Activated T-cell treated with anti-CD3 and anti-CD28 coated beads, Interleukin-2, amount 50 U/mL, for 72 hours (primary cell): ENCODE measurements around the gene OTOP3. TPM values are rescaled to one million over a fixed set of nuclear protein-coding genes. Genes with fewer than 3 reads are reported as not detected.

Source experiments
- ATAC-seq, 2 donors: fragments of 150-1000 bp; cut with Tn5 transposase; replicated peaks in 1 of 2; 2 replicates each; pipeline ENCODE4 v1.10.0; 2021; ENCODE audit warnings: moderate library complexity in 2 of 2, mild to moderate bottlenecking in 1 of 2
- DNase-seq, 2 donors: peaks; one replicate each; pipeline ENCODE4 v3.0.0; 2021 to 2022; ENCODE audit warnings: mixed read lengths in 1 of 2
- H3K27ac Mint-ChIP-seq: one replicate; pipeline ENCODE4 v1.8.0; 2022; ENCODE audit warnings: mild to moderate bottlenecking, moderate library complexity, mixed read lengths
- H3K27me3 Mint-ChIP-seq: one replicate; pipeline ENCODE4 v1.8.0; 2022; ENCODE audit warnings: low read depth, mixed read lengths
- H3K36me3 Mint-ChIP-seq, 2 donors: one replicate each; pipeline ENCODE4 v1.8.0; 2022; ENCODE audit warnings: mixed read lengths in 2 of 2, mild to moderate bottlenecking in 1 of 2; ENCODE audit not compliant: insufficient read depth in 2 of 2
- H3K4me1 Mint-ChIP-seq: one replicate; pipeline ENCODE4 v1.8.0; 2022; ENCODE audit warnings: low read depth, mixed read lengths
- H3K4me3 Mint-ChIP-seq, 2 donors: one replicate each; pipeline ENCODE4 v1.8.0; 2022; ENCODE audit warnings: mild to moderate bottlenecking in 2 of 2, mixed read lengths in 2 of 2, moderate library complexity in 2 of 2
- H3K9me3 Mint-ChIP-seq, 2 donors: one replicate each; pipeline ENCODE4 v1.8.0; 2022; ENCODE audit warnings: mixed read lengths in 2 of 2
- total RNA-seq, 2 donors: library from RNA; stranded (reverse); gene quantifications; one replicate each; pipeline ENCODE4 v1.2.3, GENCODE V29; 2022

Gene OTOP3
- total RNA-seq, 2 donors from 2014 or later, result not detected

GRCh38 chr17:74995847-74996246 is 60.1 kb downstream of the OTOP3 start:
- Mint-ChIP-seq H3K27ac (no peak overlapping the region), H3K4me3 (no peak overlapping the region), H3K9me3 (no peaks in the 10 kb centered on the region), H3K36me3 (no peaks in the 10 kb centered on the region), H3K4me1 (no peaks in the 10 kb centered on the region), H3K27me3 (no peaks in the 10 kb centered on the region)
- DNase-seq, result no peak
- ATAC-seq, result no peak

DNA sequence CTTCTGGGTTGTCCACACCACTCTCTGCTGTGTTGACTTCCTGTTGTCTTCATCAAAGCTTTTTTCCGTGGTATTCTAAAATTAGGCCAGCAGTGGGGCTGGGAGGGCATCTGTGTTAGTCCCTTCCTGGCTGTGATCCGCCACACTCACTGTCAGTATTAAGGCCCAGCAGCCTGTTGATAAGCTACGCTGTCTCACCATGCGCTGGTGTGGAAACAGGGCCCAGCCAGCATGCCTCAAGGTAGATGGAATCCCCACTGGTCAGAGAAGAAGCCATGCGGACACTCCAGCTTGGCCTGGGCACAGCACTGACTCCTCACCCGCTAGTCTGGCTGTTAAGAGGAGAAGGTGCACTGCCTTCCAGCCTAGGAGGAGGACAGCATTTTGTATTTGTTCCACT is 63.1 kb downstream of the OTOP3 start:
- Mint-ChIP-seq H3K27me3 (no peaks in the 10 kb centered on the region), H3K4me1 (no peaks in the 10 kb centered on the region)

DNA sequence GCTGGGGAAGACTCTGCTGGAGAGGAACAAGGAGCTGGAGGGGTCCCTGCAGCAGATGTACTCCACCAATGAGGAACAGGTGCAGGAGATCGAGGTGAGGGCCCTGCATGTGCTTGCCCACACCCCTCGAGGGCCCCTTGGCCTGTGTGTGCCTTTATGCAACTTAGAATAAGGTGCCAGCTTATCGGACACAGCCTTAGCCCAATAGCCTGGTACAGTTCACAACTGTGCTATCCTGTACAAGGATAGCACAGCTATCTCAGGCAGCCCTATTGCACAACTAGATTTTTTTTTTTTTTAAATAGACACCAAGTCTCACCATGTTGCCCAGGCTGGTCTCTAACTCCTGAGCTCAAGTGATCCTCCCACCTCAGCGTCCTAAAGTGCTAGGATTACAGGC is 63.8 kb downstream of the OTOP3 start:
- Mint-ChIP-seq H3K27ac (no peak overlapping the region), H3K4me3 (no peak overlapping the region), H3K9me3 (no peaks in the 10 kb centered on the region), H3K4me1 (no peaks in the 10 kb centered on the region), H3K27me3 (no peaks in the 10 kb centered on the region), H3K36me3 (no peaks in the 10 kb centered on the region)
- DNase-seq (no peak), ATAC-seq (no peak)

More for the DNA sequence above, 63.1 kb downstream of the OTOP3 start:
- Mint-ChIP-seq H3K4me3 (no peak overlapping the region), H3K9me3 (no peaks in the 10 kb centered on the region), H3K36me3 (no peaks in the 10 kb centered on the region), H3K27ac (no peak overlapping the region)
- no peak for DNase-seq
- ATAC-seq, result no peak

Other genes starting within 250 kb of the OTOP3 start
- not detected for gene CD300LF, start 223.0 kb upstream of the OTOP3 start, total RNA-seq
- 10 to 100 TPM; 13.6 to 18.1 TPM for gene RAB37, start 198.6 kb upstream of the OTOP3 start, total RNA-seq
- 10 to 100 TPM; 78.8 to 81.2 TPM for gene NHERF1, start 187.3 kb upstream of the OTOP3 start, total RNA-seq
- gene NAT9, start 159.6 kb upstream of the OTOP3 start, total RNA-seq, result 10 to 100 TPM; 49.7 to 58.4 TPM
- under 1 TPM; 0.14 to 0.37 TPM for gene GRIN2C, start 76.0 kb upstream of the OTOP3 start, total RNA-seq
- gene FDXR, start 62.9 kb upstream of the OTOP3 start, total RNA-seq, result 10 to 100 TPM; 44.3 to 79.7 TPM
- gene FADS6, start 42.3 kb upstream of the OTOP3 start, total RNA-seq, result not detected
- not detected for gene USH1G, start 12.6 kb upstream of the OTOP3 start, total RNA-seq
- gene OTOP2, start 11.6 kb upstream of the OTOP3 start, total RNA-seq, result not detected
- 1 to 10 TPM; 7.3 to 7.4 TPM for gene HID1, start 36.9 kb downstream of the OTOP3 start, total RNA-seq
- gene CDR2L, start 51.7 kb downstream of the OTOP3 start, total RNA-seq, result under 1 TPM; 0.56 to 0.72 TPM
- 10 to 100 TPM; 39.1 to 50.6 TPM for gene MRPL58, start 76.8 kb downstream of the OTOP3 start, total RNA-seq
- gene ATP5PD, start 111.1 kb downstream of the OTOP3 start, total RNA-seq, result 100 to 1,000 TPM; 125 to 147 TPM
- gene KCTD2, start 111.3 kb downstream of the OTOP3 start, total RNA-seq, result 10 to 100 TPM; 21.4 to 24.1 TPM
- gene SLC16A5, start 152.1 kb downstream of the OTOP3 start, total RNA-seq, result 1 to 10 TPM; 7.5 to 9.8 TPM
- gene ARMC7, start 174.1 kb downstream of the OTOP3 start, total RNA-seq, result 10 to 100 TPM; 10.6 to 12.9 TPM
- gene NT5C, start 195.8 kb downstream of the OTOP3 start, total RNA-seq, result 10 to 100 TPM; 56.5 to 65.9 TPM
- 100 to 1,000 TPM; 162 to 188 TPM for gene JPT1, start 218.6 kb downstream of the OTOP3 start, total RNA-seq
- 100 to 1,000 TPM; 361 to 368 TPM for gene SUMO2, start 247.1 kb downstream of the OTOP3 start, total RNA-seq